HEK293 (cell line): ENCODE results near the gene LDOC1.

ENCODE experiments used
- CTCF ChIA-PET: fragments of 350-600 bp; formaldehyde crosslinking; extraction: SDS; loops from one replicate; lab custom pipeline; 2021; ENCODE audit warnings: antibody characterized with exemption; lab: Yijun Ruan, JAX
- POLR2A ChIA-PET: fragments of 300-600 bp; formaldehyde crosslinking; extraction: SDS; loops from one replicate; lab custom pipeline; 2020; ENCODE audit warnings: antibody characterized with exemption, inconsistent platforms; lab: Yijun Ruan, JAX
- H3K27ac ChIP-seq: fragments of 200-500 bp; sonication (Bioruptor generic); 2 replicates; pipeline ENCODE4 v1.5.1; 2014; ENCODE audit warnings: low read depth, low read length, control low read depth, inconsistent platforms; ENCODE audit errors: extremely low read depth
- H3K36me3 ChIP-seq, 2 experiments: fragments of 200-500 bp in 1 of 2; sonication (Bioruptor generic) in 1 of 2; 1 replicate in 1 of 2; 2 replicates in 1 of 2; pipeline ENCODE4 v1.5.1; 2014 to 2017; ENCODE audit warnings: inconsistent platforms in 2 of 2, low read length in 2 of 2; ENCODE audit not compliant: control insufficient read depth in 2 of 2, insufficient read depth in 1 of 2
- H3K4me1 ChIP-seq: fragments of 200-500 bp; sonication (Bioruptor generic); 2 replicates; pipeline ENCODE4 v1.5.1; 2014; ENCODE audit warnings: mild to moderate bottlenecking, low read length, inconsistent platforms; ENCODE audit not compliant: control insufficient read depth, insufficient read depth
- H3K4me3 ChIP-seq: 2 replicates; pipeline ENCODE4 v1.5.1; 2011; ENCODE audit warnings: low read depth, mild to moderate bottlenecking, control low read depth, low read length, moderate library complexity
- H3K9me3 ChIP-seq: fragments of 200-500 bp; sonication (Bioruptor generic); 2 replicates; pipeline ENCODE4 v1.5.1; 2014; ENCODE audit warnings: low read depth, low read length, inconsistent platforms; ENCODE audit not compliant: control insufficient read depth, insufficient read depth
- AEBP2 ChIP-seq: fragments of 450-650 bp; formaldehyde crosslinking; IDR thresholded peaks from 2 replicates; pipeline ENCODE4 v1.5.1; 2016; ENCODE audit warnings: missing biosample characterization, missing genetic modification characterization, borderline replicate concordance
- GFI1B ChIP-seq: fragments of 450-650 bp; formaldehyde crosslinking; IDR thresholded peaks from 2 replicates; pipeline ENCODE4 v1.5.1; 2016; ENCODE audit warnings: missing biosample characterization, missing genetic modification characterization
- IKZF3 ChIP-seq: fragments of 450-650 bp; IDR thresholded peaks from 2 replicates; pipeline ENCODE4 v1.5.0; 2018; ENCODE audit warnings: missing biosample characterization, mild to moderate bottlenecking, missing genetic modification characterization, moderate library complexity
- KLF16 ChIP-seq: fragments of 450-650 bp; formaldehyde crosslinking; IDR thresholded peaks from 2 replicates; pipeline ENCODE4 v1.5.1; 2017; ENCODE audit warnings: missing biosample characterization, missing genetic modification characterization
- YY2 ChIP-seq: fragments of 450-650 bp; formaldehyde crosslinking; IDR thresholded peaks from 2 replicates; pipeline ENCODE4 v1.5.1; 2016; ENCODE audit warnings: missing biosample characterization, missing genetic modification characterization
- ZFHX2 ChIP-seq: fragments of 450-650 bp; formaldehyde crosslinking; conservative IDR thresholded peaks from 2 replicates; pipeline ENCODE4 v1.5.1; 2016; ENCODE audit warnings: missing biosample characterization, missing genetic modification characterization
- ZNF114 ChIP-seq: fragments of 450-650 bp; formaldehyde crosslinking; IDR thresholded peaks from 2 replicates; pipeline ENCODE4 v1.5.0; 2017; ENCODE audit warnings: missing biosample characterization, missing genetic modification characterization
- ZNF24 ChIP-seq: fragments of 450-650 bp; formaldehyde crosslinking; IDR thresholded peaks from 2 replicates; pipeline ENCODE4 v1.5.1; 2016; ENCODE audit warnings: missing biosample characterization, missing genetic modification characterization
- ZNF311 ChIP-seq: fragments of 450-650 bp; formaldehyde crosslinking; IDR thresholded peaks from 2 replicates; pipeline ENCODE4 v1.5.1; 2017; ENCODE audit warnings: missing biosample characterization, missing genetic modification characterization, borderline replicate concordance
- ZNF350 ChIP-seq: fragments of 450-650 bp; formaldehyde crosslinking; IDR thresholded peaks from 2 replicates; pipeline ENCODE4 v1.5.0; 2017; ENCODE audit warnings: missing biosample characterization, mild to moderate bottlenecking, missing genetic modification characterization
- ZNF37A ChIP-seq: fragments of 450-650 bp; IDR thresholded peaks from 2 replicates; pipeline ENCODE4 v1.5.1; 2018; ENCODE audit warnings: missing biosample characterization, missing genetic modification characterization
- ZNF610 ChIP-seq: fragments of 450-650 bp; formaldehyde crosslinking; IDR thresholded peaks from 2 replicates; pipeline ENCODE4 v1.5.1; 2016; ENCODE audit warnings: missing biosample characterization, missing genetic modification characterization, borderline replicate concordance
- ZNF777 ChIP-seq: fragments of 450-650 bp; formaldehyde crosslinking; IDR thresholded peaks from 2 replicates; pipeline ENCODE4 v1.5.1; 2017; ENCODE audit warnings: missing biosample characterization, missing genetic modification characterization, borderline replicate concordance
- ZNF830 ChIP-seq: fragments of 450-650 bp; IDR thresholded peaks from 2 replicates; pipeline ENCODE4 v1.5.0; 2018; ENCODE audit warnings: missing biosample characterization, missing genetic modification characterization, low read depth, mild to moderate bottlenecking, moderate library complexity
- TF ChIP-seq, protein P1 (sequence below): fragments of 450-650 bp; formaldehyde crosslinking; IDR thresholded peaks from 2 replicates; pipeline ENCODE4 v1.5.1; 2016; ENCODE audit warnings: missing biosample characterization, missing genetic modification characterization
- TF ChIP-seq, protein P2 (sequence below): fragments of 450-650 bp; formaldehyde crosslinking; IDR thresholded peaks from 2 replicates; pipeline ENCODE4 v1.5.1; 2016; ENCODE audit warnings: missing biosample characterization, missing genetic modification characterization, low read depth
- TF ChIP-seq, protein P3 (sequence below): fragments of 450-650 bp; formaldehyde crosslinking; IDR thresholded peaks from 2 replicates; pipeline ENCODE4 v1.5.1; 2016; ENCODE audit warnings: missing biosample characterization, missing genetic modification characterization

The LDOC1 gene

GRCh38 chrX:141220342-141221008 lies 43.5 kb upstream of the LDOC1 start:
- no peak for TF ChIP-seq ZNF777 (tag by site-specific recombination)
- no peak for TF ChIP-seq AEBP2
- no peak for TF ChIP-seq ZNF610
- TF ChIP-seq ZNF830 (tag by site-specific recombination) = no peak
- no peak for TF ChIP-seq ZNF24
- no peak for TF ChIP-seq KLF16 (tag by site-specific recombination)
- no peak for TF ChIP-seq ZNF37A (tag by site-specific recombination)
- TF ChIP-seq IKZF3 (tag by site-specific recombination) = no peak
- TF ChIP-seq, protein P1, sequence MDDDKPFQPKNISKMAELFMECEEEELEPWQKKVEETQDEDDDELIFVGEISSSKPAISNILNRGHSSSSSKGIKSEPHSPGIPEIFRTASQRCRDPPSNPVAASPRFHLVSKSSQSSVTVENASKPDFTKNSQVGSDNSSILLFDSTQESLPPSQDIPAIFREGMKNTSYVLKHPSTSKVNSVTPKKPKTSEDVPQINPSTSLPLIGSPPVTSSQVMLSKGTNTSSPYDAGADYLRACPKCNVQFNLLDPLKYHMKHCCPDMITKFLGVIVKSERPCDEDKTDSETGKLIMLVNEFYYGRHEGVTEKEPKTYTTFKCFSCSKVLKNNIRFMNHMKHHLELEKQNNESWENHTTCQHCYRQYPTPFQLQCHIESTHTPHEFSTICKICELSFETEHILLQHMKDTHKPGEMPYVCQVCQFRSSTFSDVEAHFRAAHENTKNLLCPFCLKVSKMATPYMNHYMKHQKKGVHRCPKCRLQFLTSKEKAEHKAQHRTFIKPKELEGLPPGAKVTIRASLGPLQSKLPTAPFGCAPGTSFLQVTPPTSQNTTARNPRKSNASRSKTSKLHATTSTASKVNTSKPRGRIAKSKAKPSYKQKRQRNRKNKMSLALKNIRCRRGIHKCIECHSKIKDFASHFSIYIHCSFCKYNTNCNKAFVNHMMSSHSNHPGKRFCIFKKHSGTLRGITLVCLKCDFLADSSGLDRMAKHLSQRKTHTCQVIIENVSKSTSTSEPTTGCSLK (tag by site-specific recombination) = no peak
- TF ChIP-seq ZNF311 = no peak
- no peak for TF ChIP-seq ZNF114 (tag by site-specific recombination)
- TF ChIP-seq GFI1B = no peak
- TF ChIP-seq, protein P2, sequence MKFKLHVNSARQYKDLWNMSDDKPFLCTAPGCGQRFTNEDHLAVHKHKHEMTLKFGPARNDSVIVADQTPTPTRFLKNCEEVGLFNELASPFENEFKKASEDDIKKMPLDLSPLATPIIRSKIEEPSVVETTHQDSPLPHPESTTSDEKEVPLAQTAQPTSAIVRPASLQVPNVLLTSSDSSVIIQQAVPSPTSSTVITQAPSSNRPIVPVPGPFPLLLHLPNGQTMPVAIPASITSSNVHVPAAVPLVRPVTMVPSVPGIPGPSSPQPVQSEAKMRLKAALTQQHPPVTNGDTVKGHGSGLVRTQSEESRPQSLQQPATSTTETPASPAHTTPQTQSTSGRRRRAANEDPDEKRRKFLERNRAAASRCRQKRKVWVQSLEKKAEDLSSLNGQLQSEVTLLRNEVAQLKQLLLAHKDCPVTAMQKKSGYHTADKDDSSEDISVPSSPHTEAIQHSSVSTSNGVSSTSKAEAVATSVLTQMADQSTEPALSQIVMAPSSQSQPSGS (tag by site-specific recombination) = no peak
- no peak for TF ChIP-seq ZNF350 (tag by site-specific recombination)
- TF ChIP-seq, protein P3, sequence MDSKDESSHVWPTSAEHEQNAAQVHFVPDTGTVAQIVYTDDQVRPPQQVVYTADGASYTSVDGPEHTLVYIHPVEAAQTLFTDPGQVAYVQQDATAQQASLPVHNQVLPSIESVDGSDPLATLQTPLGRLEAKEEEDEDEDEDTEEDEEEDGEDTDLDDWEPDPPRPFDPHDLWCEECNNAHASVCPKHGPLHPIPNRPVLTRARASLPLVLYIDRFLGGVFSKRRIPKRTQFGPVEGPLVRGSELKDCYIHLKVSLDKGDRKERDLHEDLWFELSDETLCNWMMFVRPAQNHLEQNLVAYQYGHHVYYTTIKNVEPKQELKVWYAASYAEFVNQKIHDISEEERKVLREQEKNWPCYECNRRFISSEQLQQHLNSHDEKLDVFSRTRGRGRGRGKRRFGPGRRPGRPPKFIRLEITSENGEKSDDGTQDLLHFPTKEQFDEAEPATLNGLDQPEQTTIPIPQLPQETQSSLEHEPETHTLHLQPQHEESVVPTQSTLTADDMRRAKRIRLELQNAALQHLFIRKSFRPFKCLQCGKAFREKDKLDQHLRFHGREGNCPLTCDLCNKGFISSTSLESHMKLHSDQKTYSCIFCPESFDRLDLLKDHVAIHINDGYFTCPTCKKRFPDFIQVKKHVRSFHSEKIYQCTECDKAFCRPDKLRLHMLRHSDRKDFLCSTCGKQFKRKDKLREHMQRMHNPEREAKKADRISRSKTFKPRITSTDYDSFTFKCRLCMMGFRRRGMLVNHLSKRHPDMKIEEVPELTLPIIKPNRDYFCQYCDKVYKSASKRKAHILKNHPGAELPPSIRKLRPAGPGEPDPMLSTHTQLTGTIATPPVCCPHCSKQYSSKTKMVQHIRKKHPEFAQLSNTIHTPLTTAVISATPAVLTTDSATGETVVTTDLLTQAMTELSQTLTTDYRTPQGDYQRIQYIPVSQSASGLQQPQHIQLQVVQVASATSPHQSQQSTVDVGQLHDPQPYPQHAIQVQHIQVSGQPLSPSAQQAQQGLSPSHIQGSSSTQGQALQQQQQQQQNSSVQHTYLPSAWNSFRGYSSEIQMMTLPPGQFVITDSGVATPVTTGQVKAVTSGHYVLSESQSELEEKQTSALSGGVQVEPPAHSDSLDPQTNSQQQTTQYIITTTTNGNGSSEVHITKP (tag by site-specific recombination) = no peak
- TF ChIP-seq YY2 = no peak
- no peak for TF ChIP-seq ZFHX2
- no peaks in the 10 kb centered on the region for H3K36me3 ChIP-seq
- peaks cover 2% of the 10 kb centered on the region; the same call in 1 of the 2 replicates for H3K9me3 ChIP-seq
- POLR2A ChIA-PET = interaction anchor here (1.7 kb wide), 1 partner anchor 44 kb away, joined by 5 read pairs; the partner anchor contains the start of gene LDOC1
- H3K4me1 ChIP-seq = no peaks in the 10 kb centered on the region
- H3K27ac ChIP-seq = no peak overlapping the region
- CTCF ChIA-PET = interaction anchor here (0.6 to 1.0 kb wide), 4 partner anchors 27 to 1757 kb away, joined by 3 to 4 read pairs (median 3); no protein-coding TSS in a partner anchor
- no peak overlapping the region for H3K4me3 ChIP-seq
